H1 (cell line): Measurements from ENCODE around the gene TBC1D23. TPM values are rescaled to one million over a fixed set of nuclear protein-coding genes. Genes with fewer than 3 reads are reported as not detected.
"Not testable (repeated sequence)": the region's sequence is repeated elsewhere in the genome, so short reads cannot be mapped to it uniquely, and the experiment has no call there.

Experiments used
- CTCF ChIA-PET: fragments of 300-600 bp; sonication (Branson Sonifier 250); formaldehyde crosslinking; loops from one replicate; lab custom pipeline; 2021; ENCODE audit not compliant: partially characterized antibody; lab: Charles Lee
- POLR2A ChIA-PET: fragments of 300-600 bp; sonication (Branson Sonifier 250); formaldehyde crosslinking; loops from one replicate; lab custom pipeline; 2021; ENCODE audit warnings: inconsistent platforms; ENCODE audit not compliant: partially characterized antibody; lab: Charles Lee
- DNase-seq, 2 experiments: peaks; one replicate each; pipeline versions ENCODE4 v3.0.0 to v3.0.0-alpha.2; 2010 to 2022; ENCODE audit warnings: low spot score in 2 of 2, low read depth in 1 of 2, mixed read lengths in 1 of 2
- FAIRE-seq: peaks from 2 replicates; lab custom pipeline; 2011; peaks lifted over from hg19 to GRCh38; lab: Jason Lieb, UNC
- H2AFZ ChIP-seq: 2 replicates; pipeline ENCODE4 v1.8.1; 2012; ENCODE audit warnings: low read length, inconsistent platforms
- H2AK5ac ChIP-seq: 2 replicates; pipeline ENCODE4 v1.6.1; 2013; ENCODE audit warnings: low read depth, low read length
- H2BK120ac ChIP-seq: replicated peaks from 2 replicates; pipeline ENCODE3; 2013; ENCODE audit warnings: low read depth, low read length, inconsistent platforms
- H2BK12ac ChIP-seq: 2 replicates; pipeline ENCODE4 v1.6.1; 2013; ENCODE audit warnings: low read depth, low read length
- H2BK15ac ChIP-seq: 2 replicates; pipeline ENCODE4 v1.6.1; 2013; ENCODE audit warnings: low read length
- H2BK20ac ChIP-seq: 2 replicates; pipeline ENCODE4 v1.6.1; 2013; ENCODE audit warnings: low read length
- H2BK5ac ChIP-seq: 2 replicates; pipeline ENCODE4 v1.6.1; 2013; ENCODE audit warnings: low read depth, low read length
- H3K14ac ChIP-seq: 2 replicates; pipeline ENCODE4 v1.6.1; 2013; ENCODE audit warnings: inconsistent platforms; ENCODE audit not compliant: insufficient read length
- H3K18ac ChIP-seq: 2 replicates; pipeline ENCODE4 v1.6.1; 2013; ENCODE audit warnings: low read length; ENCODE audit errors: extremely low read depth
- H3K23ac ChIP-seq: 2 replicates; pipeline ENCODE4 v1.6.1; 2013; ENCODE audit warnings: inconsistent platforms; ENCODE audit not compliant: insufficient read length
- H3K23me2 ChIP-seq: 2 replicates; pipeline ENCODE4 v1.6.1; 2013; ENCODE audit warnings: low read depth, low read length
- H3K27ac ChIP-seq: 2 replicates; pipeline ENCODE4 v1.6.1; 2011; ENCODE audit warnings: low read depth, low read length, inconsistent platforms
- H3K27me3 ChIP-seq, 4 experiments: replicated peaks in 1 of 4; 1 replicate in 1 of 4; 2 replicates in 3 of 4; pipeline versions ENCODE4 v1.6.1 to v1.8.1; 2011 to 2013; ENCODE audit warnings: low read length in 3 of 4, mild to moderate bottlenecking in 3 of 4, inconsistent platforms in 2 of 4, mixed read lengths in 2 of 4, moderate library complexity in 1 of 4; ENCODE audit not compliant: control insufficient read depth in 3 of 4, insufficient read depth in 3 of 4; ENCODE audit errors: extremely low read depth in 1 of 4
- H3K36me3 ChIP-seq, 4 experiments: 2 replicates each; pipeline versions ENCODE4 v1.6.1 to v1.8.1; 2011 to 2013; ENCODE audit warnings: mild to moderate bottlenecking in 4 of 4, low read length in 3 of 4, moderate library complexity in 2 of 4, control low read depth in 1 of 4, inconsistent platforms in 1 of 4; ENCODE audit not compliant: insufficient read depth in 4 of 4, control insufficient read depth in 2 of 4
- H3K4ac ChIP-seq: replicated peaks from 2 replicates; pipeline ENCODE3; 2013; ENCODE audit warnings: low read length, low read depth, mixed read lengths, inconsistent platforms; ENCODE audit not compliant: insufficient read length
- H3K4me1 ChIP-seq, 4 experiments: replicated peaks in 1 of 4; 1 replicate in 1 of 4; 2 replicates in 3 of 4; pipeline versions ENCODE4 v1.6.1 to v1.8.1; 2011 to 2013; ENCODE audit warnings: low read length in 3 of 4, inconsistent platforms in 2 of 4, mixed read lengths in 1 of 4; ENCODE audit not compliant: insufficient read depth in 4 of 4, control insufficient read depth in 3 of 4
- H3K4me2 ChIP-seq, 2 experiments: 2 replicates each; pipeline versions ENCODE4 v1.6.1 to v1.8.1; 2011 to 2013; ENCODE audit warnings: low read depth in 2 of 2, low read length in 2 of 2, control low read depth in 1 of 2, inconsistent platforms in 1 of 2, mild to moderate bottlenecking in 1 of 2; ENCODE audit not compliant: insufficient read depth in 1 of 2
- H3K4me3 ChIP-seq, 4 experiments: fragments of 200-600, 300-600 bp in 1 of 4; sonication (generic), shearing (Covaris generic), sonication (Bioruptor Twin) in 1 of 4; 2 replicates each; pipeline versions ENCODE4 v1.5.1 to v1.8.1; 2011 to 2016; ENCODE audit warnings: low read length in 4 of 4, low read depth in 3 of 4, control low read depth in 2 of 4, inconsistent platforms in 2 of 4, mild to moderate bottlenecking in 2 of 4, mixed read lengths in 1 of 4, moderate library complexity in 1 of 4; ENCODE audit not compliant: insufficient read depth in 2 of 4; ENCODE audit errors: extremely low read depth in 1 of 4
- H3K56ac ChIP-seq: replicated peaks from 2 replicates; pipeline ENCODE3; 2013; ENCODE audit warnings: low read depth, mild to moderate bottlenecking, mixed read lengths, low read length, inconsistent platforms; ENCODE audit not compliant: insufficient read length
- H3K79me1 ChIP-seq: 2 replicates; pipeline ENCODE4 v1.6.1; 2013; ENCODE audit warnings: low read depth, low read length, control low read depth
- H3K79me2 ChIP-seq, 2 experiments: 2 replicates each; pipeline versions ENCODE4 v1.6.1 to v1.8.1; 2012 to 2013; ENCODE audit warnings: low read length in 2 of 2, mild to moderate bottlenecking in 2 of 2, inconsistent platforms in 1 of 2; ENCODE audit not compliant: insufficient read depth in 2 of 2, control insufficient read depth in 1 of 2
- H3K9ac ChIP-seq, 4 experiments: replicated peaks in 1 of 4; 1 replicate in 1 of 4; 2 replicates in 3 of 4; pipeline versions ENCODE4 v1.6.1 to v1.8.1; 2011 to 2013; ENCODE audit warnings: low read depth in 3 of 4, low read length in 3 of 4, control low read depth in 2 of 4, mild to moderate bottlenecking in 2 of 4, moderate library complexity in 2 of 4, inconsistent platforms in 1 of 4; ENCODE audit errors: extremely low read depth in 1 of 4
- H3K9me3 ChIP-seq, 2 experiments: 2 replicates each; pipeline versions ENCODE4 v1.6.1 to v1.8.1; 2012 to 2013; ENCODE audit warnings: mild to moderate bottlenecking in 2 of 2, moderate library complexity in 2 of 2, control low read depth in 1 of 2, inconsistent platforms in 1 of 2, low read depth in 1 of 2, low read length in 1 of 2, mixed read lengths in 1 of 2; ENCODE audit not compliant: insufficient read depth in 2 of 2
- H4K20me1 ChIP-seq, 2 experiments: replicated peaks in 1 of 2; 2 replicates each; pipeline versions ENCODE3 to v1.8.1; 2011 to 2013; ENCODE audit warnings: inconsistent platforms in 2 of 2, low read length in 2 of 2, mild to moderate bottlenecking in 1 of 2; ENCODE audit not compliant: insufficient read depth in 2 of 2, control insufficient read depth in 1 of 2
- H4K5ac ChIP-seq: 2 replicates; pipeline ENCODE4 v1.6.1; 2013; ENCODE audit warnings: low read length, low read depth, mixed read lengths, inconsistent platforms; ENCODE audit not compliant: insufficient read length
- H4K8ac ChIP-seq: 2 replicates; pipeline ENCODE4 v1.8.0; 2013; ENCODE audit warnings: mild to moderate bottlenecking, moderate library complexity, low read length, inconsistent platforms; ENCODE audit not compliant: insufficient read depth; ENCODE audit errors: extremely low read depth
- H4K91ac ChIP-seq: replicated peaks from 2 replicates; pipeline ENCODE3; 2013; ENCODE audit warnings: low read length, mixed read lengths, inconsistent platforms; ENCODE audit not compliant: insufficient read length
- WGBS, 2 experiments: shearing (Covaris generic) in 1 of 2; methylation state at CpG; one replicate each; pipeline versions ENCODE4 v1.1.6 to v1.1.7; 2013 to 2015; ENCODE audit warnings: low lambda C conversion rate in 2 of 2, mixed read lengths in 2 of 2, inconsistent platforms in 1 of 2, low coverage in 1 of 2, missing lambda C conversion rate in 1 of 2; ENCODE audit not compliant: insufficient replicate concordance in 2 of 2, insufficient coverage in 1 of 2, insufficient read length in 1 of 2; ENCODE audit errors: extremely low coverage in 1 of 2, missing lambda C conversion rate in 1 of 2; 5-methylcytosine and 5-hydroxymethylcytosine counted together
- polyA plus RNA-seq, 7 experiments: library from polyadenylated mRNA; depleted of rRNA in 3 of 7; stranded (reverse) in 5 of 7; unstranded in 2 of 7; fragments of >200 nt in 5 of 7; fragments of 200-250 nt in 2 of 7; gene quantifications; 1 replicate in 5 of 7; 2 replicates in 1 of 7; 4 replicates in 1 of 7; pipeline versions ENCODE4 v1.2.1 to v1.2.3, GENCODE V29; 2011 to 2013; ENCODE audit warnings: missing spikeins in 2 of 7, mixed read lengths in 2 of 7
- total RNA-seq: library from RNA; stranded (reverse); fragmentation: NEBNext Ultra II Directional; extraction: Animal tissue kit (Norgen Biotek cat#: 25700); gene quantifications from 2 replicates; pipeline ENCODE4 v1.2.1, GENCODE V29; 2021

TBC1D23 gene
- total and polyA plus RNA-seq, 2 of the 8 experiments (the other 6 are each of a cell fraction or from before 2014, with no cell fraction given) = 6.4 to 29.3 TPM

GRCh38 chr3:100262925-100263324 is 2.1 kb downstream of the TBC1D23 start:
- H3K4me2 ChIP-seq, H2BK20ac ChIP-seq, H3K4ac ChIP-seq, H3K23me2 ChIP-seq, H3K27ac ChIP-seq, FAIRE-seq, H3K4me1 ChIP-seq, H2BK15ac ChIP-seq, H4K8ac ChIP-seq, H2BK12ac ChIP-seq, H3K14ac ChIP-seq, H3K18ac ChIP-seq, H3K27me3 ChIP-seq, H3K36me3 ChIP-seq, H3K56ac ChIP-seq, DNase-seq, H3K79me1 ChIP-seq, H2BK120ac ChIP-seq, CTCF ChIA-PET, H3K9me3 ChIP-seq, H4K5ac ChIP-seq, H4K91ac ChIP-seq, H3K23ac ChIP-seq, H2AK5ac ChIP-seq, H2BK5ac ChIP-seq, POLR2A ChIA-PET, H4K20me1 ChIP-seq, H3K4me3 ChIP-seq, H3K9ac ChIP-seq, H2AFZ ChIP-seq: not testable (repeated sequence)
- WGBS, 2 experiments = 81% methylated on average over 11 of the region's 11 CpGs; no CpG with 5 or more reads in 1 of the 2 experiments
- peaks cover 0 to 41% of the 10 kb centered on the region in 2 experiments; a peak in 3 of 4 replicates for H3K79me2 ChIP-seq
